ENCODE data around the gene TNF. TPM values are rescaled to one million over a fixed set of nuclear protein-coding genes. Genes with fewer than 3 reads are reported as not detected.

TNF gene
- total RNA-seq, 1 experiment from 2014 or later: not detected

DNA sequence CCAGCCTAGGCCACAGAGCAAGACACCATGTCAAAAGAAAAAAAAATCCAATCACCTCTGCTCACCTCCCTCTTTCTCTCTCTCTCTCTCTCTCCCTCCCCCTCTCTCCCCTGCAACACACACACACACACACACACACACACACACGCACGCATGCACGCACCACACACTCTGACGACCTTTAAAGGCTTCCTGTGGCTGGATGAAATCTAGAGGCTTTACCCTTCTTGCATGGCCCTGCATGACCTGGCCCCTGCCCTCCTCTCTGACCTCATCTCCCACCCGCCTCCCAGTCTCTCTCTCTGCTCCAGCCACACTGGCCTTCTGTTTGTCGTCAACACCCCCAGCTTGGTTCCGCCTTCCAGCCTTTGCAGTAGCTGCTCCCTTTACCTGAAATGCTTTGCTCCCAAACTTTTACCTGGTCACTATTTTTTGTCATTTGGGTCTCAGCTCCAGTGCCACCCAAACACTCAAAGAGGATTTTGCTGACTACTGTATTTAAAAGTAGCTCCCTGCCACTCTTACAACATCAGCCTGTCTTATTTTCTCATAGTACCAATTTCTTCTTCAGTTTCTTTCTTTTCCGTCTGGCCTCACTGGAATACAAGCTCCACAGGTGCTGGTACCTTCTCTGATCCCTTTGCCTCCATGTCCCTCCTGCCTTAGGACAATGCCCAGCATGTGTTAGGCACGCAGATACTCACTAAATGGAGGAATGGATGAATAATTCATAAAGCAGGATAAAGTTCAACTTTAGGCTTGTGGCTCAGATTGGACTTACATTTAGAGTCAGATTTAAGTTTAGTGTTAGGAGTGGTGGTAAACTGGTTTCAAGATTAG lies 7.6 kb upstream of the TNF start:
- H3K36me3 ChIP-seq (ENCODE audit: low read depth, low read length): no peaks in the 10 kb centered on the region
- H3K9me2 ChIP-seq (replicated peaks; ENCODE audit: low read length): no peaks in the 10 kb centered on the region
- no peaks in the 10 kb centered on the region for H4K20me1 ChIP-seq (ENCODE audit: low read length)
- H3K9me3 ChIP-seq (ENCODE audit: low read length): no peaks in the 10 kb centered on the region
- no peak overlapping the region for H3K9ac ChIP-seq (ENCODE audit: low read length)
- no peak overlapping the region for H3K4me3 ChIP-seq (ENCODE audit: low read length)
- H3F3A ChIP-seq (ENCODE audit: low read length, unreplicated experiment): no peaks in the 10 kb centered on the region
- CTCF ChIA-PET: no interaction called here
- no peak for ATAC-seq
- no peaks in the 10 kb centered on the region for H3K79me2 ChIP-seq (ENCODE audit: low read length)
- H3K4me1 ChIP-seq (ENCODE audit: insufficient read depth, low read length): peaks cover 6% of the 10 kb centered on the region
- H2AFZ ChIP-seq (ENCODE audit: low read length): no peak overlapping the region
- H3K4me2 ChIP-seq (ENCODE audit: low read length): no peak overlapping the region
- no peaks in the 10 kb centered on the region for H3K27me3 ChIP-seq (ENCODE audit: low read length)
- H3K27ac ChIP-seq (ENCODE audit: low read length): no peak overlapping the region
- BruUV-seq (replicated peaks): no TSS peak
- intact Hi-C loops (cut with micrococcal nuclease): no loop called here
- TF ChIP-seq EZH2 (IDR thresholded peaks at IDR 0.05; ENCODE audit: low read length, unreplicated experiment) (no peak), EZH2phosphoT487 (IDR thresholded peaks at IDR 0.05; ENCODE audit: borderline replicate concordance, low read length) (no peak)
- TF ChIP-seq, protein P1, sequence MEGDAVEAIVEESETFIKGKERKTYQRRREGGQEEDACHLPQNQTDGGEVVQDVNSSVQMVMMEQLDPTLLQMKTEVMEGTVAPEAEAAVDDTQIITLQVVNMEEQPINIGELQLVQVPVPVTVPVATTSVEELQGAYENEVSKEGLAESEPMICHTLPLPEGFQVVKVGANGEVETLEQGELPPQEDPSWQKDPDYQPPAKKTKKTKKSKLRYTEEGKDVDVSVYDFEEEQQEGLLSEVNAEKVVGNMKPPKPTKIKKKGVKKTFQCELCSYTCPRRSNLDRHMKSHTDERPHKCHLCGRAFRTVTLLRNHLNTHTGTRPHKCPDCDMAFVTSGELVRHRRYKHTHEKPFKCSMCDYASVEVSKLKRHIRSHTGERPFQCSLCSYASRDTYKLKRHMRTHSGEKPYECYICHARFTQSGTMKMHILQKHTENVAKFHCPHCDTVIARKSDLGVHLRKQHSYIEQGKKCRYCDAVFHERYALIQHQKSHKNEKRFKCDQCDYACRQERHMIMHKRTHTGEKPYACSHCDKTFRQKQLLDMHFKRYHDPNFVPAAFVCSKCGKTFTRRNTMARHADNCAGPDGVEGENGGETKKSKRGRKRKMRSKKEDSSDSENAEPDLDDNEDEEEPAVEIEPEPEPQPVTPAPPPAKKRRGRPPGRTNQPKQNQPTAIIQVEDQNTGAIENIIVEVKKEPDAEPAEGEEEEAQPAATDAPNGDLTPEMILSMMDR (conservative IDR thresholded peaks at IDR 0.05; ENCODE audit: low read depth, low read length): no peak
- DNase-seq: no peak
- POLR2A ChIA-PET (ENCODE audit: unreplicated experiment): no interaction called here

DNA sequence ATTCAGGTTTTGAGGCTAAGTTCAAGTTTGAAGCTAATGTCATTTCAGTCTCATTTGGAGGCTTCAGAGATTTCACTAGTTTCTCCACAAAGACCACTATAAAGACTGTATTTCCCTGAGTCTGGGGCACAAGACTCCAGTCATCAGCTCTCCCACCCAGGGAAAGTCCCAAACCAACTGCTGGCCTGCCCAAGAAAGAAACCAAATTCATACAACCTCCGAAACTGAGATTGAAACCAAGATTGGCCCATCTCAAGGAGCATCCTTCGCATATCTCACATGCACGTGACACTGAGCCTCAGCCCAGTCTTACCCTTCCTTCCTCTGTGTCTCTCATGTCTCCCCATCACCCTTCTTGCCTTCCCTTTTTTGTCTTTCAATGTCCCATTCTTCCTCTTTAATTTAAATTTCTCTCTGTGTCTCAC lies 6.8 kb upstream of the TNF start:
- H2AFZ ChIP-seq (ENCODE audit: low read length): no peak overlapping the region
- no peaks in the 10 kb centered on the region for H3K9me2 ChIP-seq (replicated peaks; ENCODE audit: low read length)
- H3K4me1 ChIP-seq (ENCODE audit: insufficient read depth, low read length): no peaks in the 10 kb centered on the region
- no TSS peak for BruUV-seq (replicated peaks)
- intact Hi-C loops (cut with micrococcal nuclease): no loop called here
- H3K4me3 ChIP-seq (ENCODE audit: low read length): no peak overlapping the region
- no peak overlapping the region for H3K4me2 ChIP-seq (ENCODE audit: low read length)
- H3K79me2 ChIP-seq (ENCODE audit: low read length): no peaks in the 10 kb centered on the region
- no peaks in the 10 kb centered on the region for H4K20me1 ChIP-seq (ENCODE audit: low read length)
- H3F3A ChIP-seq (ENCODE audit: low read length, unreplicated experiment): no peaks in the 10 kb centered on the region
- no peak overlapping the region for H3K9ac ChIP-seq (ENCODE audit: low read length)
- no peak for ATAC-seq
- no peaks in the 10 kb centered on the region for H3K36me3 ChIP-seq (ENCODE audit: low read depth, low read length)
- H3K27me3 ChIP-seq (ENCODE audit: low read length): no peaks in the 10 kb centered on the region
- ChIA-PET CTCF (no interaction called here), POLR2A (ENCODE audit: unreplicated experiment) (no interaction called here)
- no peak overlapping the region for H3K27ac ChIP-seq (ENCODE audit: low read length)
- no peak for DNase-seq
- TF ChIP-seq EZH2phosphoT487 (IDR thresholded peaks at IDR 0.05; ENCODE audit: borderline replicate concordance, low read length) (no peak), EZH2 (IDR thresholded peaks at IDR 0.05; ENCODE audit: low read length, unreplicated experiment) (no peak)
- TF ChIP-seq, protein P1 (conservative IDR thresholded peaks at IDR 0.05; ENCODE audit: low read depth, low read length): no peak
- H3K9me3 ChIP-seq (ENCODE audit: low read length): no peaks in the 10 kb centered on the region

DNA sequence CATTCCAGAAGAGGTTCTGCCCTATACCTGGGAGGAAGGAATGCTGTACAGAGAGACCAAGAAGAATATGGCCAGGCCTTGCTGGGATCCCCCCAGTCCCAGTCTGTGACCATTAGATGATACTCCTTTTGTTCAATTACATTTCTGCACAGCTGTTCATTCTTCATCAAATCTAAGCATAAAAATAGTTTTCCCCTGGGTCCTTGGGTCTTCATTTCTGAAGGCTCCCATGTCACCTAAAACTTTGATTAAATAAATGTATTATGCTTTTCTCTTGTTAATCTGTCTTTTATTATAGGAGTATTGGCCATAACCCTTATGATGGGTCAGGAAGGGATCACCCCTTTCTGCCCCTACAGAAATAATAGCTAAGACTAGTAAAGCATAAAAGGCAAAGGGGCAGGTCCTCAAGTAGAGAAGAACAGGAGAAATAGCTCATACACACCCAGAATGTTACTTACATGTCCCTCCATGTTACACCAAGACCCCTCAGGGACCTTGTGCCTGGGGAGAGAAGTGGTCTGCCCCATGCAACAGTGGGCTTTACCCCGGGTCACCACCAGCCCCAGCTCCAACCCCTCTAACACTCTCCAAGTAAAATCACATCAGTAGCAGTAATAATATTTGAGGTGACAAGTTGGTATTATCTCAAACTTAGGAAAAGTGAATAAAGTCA lies 5.4 kb upstream of the TNF start:
- H3K9ac ChIP-seq (ENCODE audit: low read length): no peak overlapping the region
- H3K36me3 ChIP-seq (ENCODE audit: low read depth, low read length): no peaks in the 10 kb centered on the region
- no peaks in the 10 kb centered on the region for H3K9me2 ChIP-seq (replicated peaks; ENCODE audit: low read length)
- DNase-seq (no peak), ATAC-seq (no peak)
- H3K9me3 ChIP-seq (ENCODE audit: low read length): no peaks in the 10 kb centered on the region
- H3K4me2 ChIP-seq (ENCODE audit: low read length): no peak overlapping the region
- BruUV-seq (replicated peaks): no TSS peak
- no peak overlapping the region for H2AFZ ChIP-seq (ENCODE audit: low read length)
- H3K79me2 ChIP-seq (ENCODE audit: low read length): no peaks in the 10 kb centered on the region
- H3K4me3 ChIP-seq (ENCODE audit: low read length): no peak overlapping the region
- H3K4me1 ChIP-seq (ENCODE audit: insufficient read depth, low read length): no peaks in the 10 kb centered on the region
- H3F3A ChIP-seq (ENCODE audit: low read length, unreplicated experiment): no peaks in the 10 kb centered on the region
- CTCF ChIA-PET: no interaction called here
- POLR2A ChIA-PET (ENCODE audit: unreplicated experiment): no interaction called here
- no peaks in the 10 kb centered on the region for H4K20me1 ChIP-seq (ENCODE audit: low read length)
- intact Hi-C loops (cut with micrococcal nuclease): no loop called here
- no peaks in the 10 kb centered on the region for H3K27me3 ChIP-seq (ENCODE audit: low read length)
- H3K27ac ChIP-seq (ENCODE audit: low read length): no peak overlapping the region
- TF ChIP-seq EZH2phosphoT487 (IDR thresholded peaks at IDR 0.05; ENCODE audit: borderline replicate concordance, low read length) (no peak), EZH2 (IDR thresholded peaks at IDR 0.05; ENCODE audit: low read length, unreplicated experiment) (no peak)
- TF ChIP-seq, protein P1 (conservative IDR thresholded peaks at IDR 0.05; ENCODE audit: low read depth, low read length): no peak

Data from PC-3 (cell line).